Skin epidermis (tissue), 12 donors: Measurements from ENCODE around the gene ENSA.

ENCODE experiments used
- H3K27ac ChIP-seq, 21 experiments: fragments of 200-600 bp; sonication (generic) in 11 of 21; one replicate each; pipeline ENCODE4 v1.5.0; 2020; ENCODE audit warnings: mild to moderate bottlenecking in 3 of 21, inconsistent platforms in 2 of 21, moderate library complexity in 2 of 21
- H3K4me3 ChIP-seq, 7 experiments: fragments of 200-600 bp; sonication (generic) in 2 of 7; one replicate each; pipeline ENCODE4 v1.5.0; 2020; ENCODE audit warnings: inconsistent platforms in 2 of 7, mild to moderate bottlenecking in 2 of 7, moderate library complexity in 1 of 7

The ENSA gene

DNA sequence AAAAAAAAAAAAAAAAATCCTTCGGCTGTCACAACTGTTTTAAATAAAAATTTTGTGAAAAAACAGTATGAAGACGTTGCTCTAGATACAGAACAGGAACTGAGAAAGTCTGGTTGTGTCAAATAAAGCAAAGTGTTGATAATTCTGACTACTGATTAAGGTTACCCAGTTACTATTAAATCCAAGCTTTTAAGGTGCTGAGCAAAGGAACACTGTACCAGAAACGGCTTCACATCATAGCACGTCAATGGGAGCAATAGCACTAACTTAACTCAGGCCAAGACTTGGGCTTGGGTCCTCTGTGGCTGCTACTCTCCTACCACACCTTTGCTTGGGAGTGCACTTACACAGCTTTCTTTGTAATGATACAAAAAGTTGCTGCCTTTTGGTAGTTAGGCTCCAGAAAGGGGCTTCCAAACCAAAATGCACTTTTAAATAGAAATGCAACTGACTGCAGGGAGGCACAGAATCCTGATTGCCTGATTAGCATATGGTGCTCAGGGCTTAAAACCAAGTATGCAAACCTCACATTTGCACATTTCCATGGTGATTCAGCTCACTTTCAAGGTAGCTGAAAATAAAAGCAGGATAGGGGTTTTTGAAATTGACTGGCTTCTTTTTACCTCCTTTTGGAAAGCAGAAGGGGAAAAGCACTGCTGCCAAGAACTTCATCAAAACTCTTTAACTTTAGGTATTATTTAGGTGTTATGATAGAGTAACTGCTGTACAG, 56.3 kb downstream of the ENSA start:
- H3K4me3 ChIP-seq: peak overlapping the region in 2 of 7 experiments; percentile 15 to 63

More for the DNA sequence above, 56.3 kb downstream of the ENSA start:
- peak overlapping the region in 16 of 21 experiments; percentile 4 to 100 (median 42) for H3K27ac ChIP-seq
